GM23248 (cell line): Measurements from ENCODE around the gene DNAJB2.

Experiments used
- EZH2 ChIP-seq: fragments of 200-600 bp; sonication (generic); IDR thresholded peaks from 2 replicates; pipeline ENCODE4 v1.6.1; 2018; ENCODE audit warnings: antibody characterized with exemption, mild to moderate bottlenecking; ENCODE audit not compliant: insufficient read depth, poor library complexity, severe bottlenecking
- EZH2phosphoT487 ChIP-seq: fragments of 200-600 bp; sonication (generic); IDR thresholded peaks from 2 replicates; pipeline ENCODE4 v1.6.1; 2018; ENCODE audit warnings: antibody characterized with exemption, moderate library complexity, mild to moderate bottlenecking, low read depth; ENCODE audit not compliant: insufficient read depth

GRCh38 chr2:219270055-219270372 is 9.2 kb upstream of the DNAJB2 start:
- TF ChIP-seq EZH2 (no peak), EZH2phosphoT487 (no peak)
